Ovary (tissue), 9 donors: ENCODE measurements around the gene PACSIN2. TPM values are rescaled to one million over a fixed set of nuclear protein-coding genes. Genes with fewer than 3 reads are reported as not detected.

ENCODE experiments used
- DNase-seq, 5 donors: peaks; one replicate each; pipeline ENCODE4 v3.0.0-alpha.2; 2019 to 2020
- H3K27ac ChIP-seq, 2 donors: fragments of 200-600 bp; one replicate each; pipeline versions ENCODE4 v1.5.1 to v1.8.0; 2019 to 2022
- H3K27me3 ChIP-seq: fragments of 200-600 bp; one replicate; pipeline ENCODE4 v1.8.0; 2022
- H3K36me3 ChIP-seq: fragments of 200-600 bp; sonication (generic); one replicate; pipeline ENCODE4 v1.5.1; 2019
- H3K4me1 ChIP-seq: one replicate; pipeline ENCODE4 v1.8.1; 2013; ENCODE audit warnings: mild to moderate bottlenecking, moderate library complexity; ENCODE audit not compliant: insufficient read depth
- H3K4me3 ChIP-seq: fragments of 200-600 bp; sonication (generic); one replicate; pipeline ENCODE4 v1.5.1; 2017
- H3K9me3 ChIP-seq, 2 donors: fragments of 200-600 bp in 1 of 2; sonication (generic) in 1 of 2; one replicate each; pipeline versions ENCODE4 v1.5.1 to v1.8.1; 2013 to 2019; ENCODE audit warnings: mild to moderate bottlenecking in 1 of 2, moderate library complexity in 1 of 2
- CTCF ChIP-seq, 3 donors: fragments of 450-650 bp in 2 of 3; fragments of 200-600 bp in 1 of 3; IDR thresholded peaks; one replicate each; pipeline versions ENCODE4 v1.5.1 to v1.8.0; 2016 to 2022; ENCODE audit warnings: antibody characterized with exemption in 3 of 3, mild to moderate bottlenecking in 1 of 3
- EP300 ChIP-seq: sonication (generic); formaldehyde crosslinking; IDR thresholded peaks from one replicate; pipeline ENCODE4 v1.6.1; 2017; ENCODE audit warnings: antibody characterized with exemption
- POLR2A ChIP-seq: fragments of 450-650 bp; IDR thresholded peaks from one replicate; pipeline ENCODE4 v1.6.1; 2017; ENCODE audit warnings: antibody characterized with exemption, mild to moderate bottlenecking, moderate library complexity
- WGBS, 3 donors: extraction: QIAGEN DNeasy Blood & Tissue Kit in 1 of 3; methylation state at CpG; one replicate each; pipeline versions ENCODE4 v1.1.5 to v1.1.7; 2013 to 2017; 5-methylcytosine and 5-hydroxymethylcytosine counted together
- intact Hi-C, 4 donors: fragments of 100-400 bp; cut with DNase I; formaldehyde crosslinking; loops; one replicate each; pipeline versions ENCODE4 v1.11.0 to v1.15.1; 2022 to 2023
- polyA plus RNA-seq, 2 donors: library from polyadenylated mRNA; stranded (reverse); fragments of 200-250 nt in 1 of 2; fragments of 350-450 nt in 1 of 2; fragmentation: Illumina TruSeq in 1 of 2; extraction: RNeasy Lipid Tissue Mini Kit (QIAGEN cat#74804) in 1 of 2; gene quantifications; one replicate each; pipeline ENCODE4 v1.2.3, GENCODE V29; 2013 to 2014
- total RNA-seq, 7 donors: library from RNA; depleted of rRNA in 2 of 7; stranded (reverse); fragments of >200 nt in 2 of 7; fragmentation: NEBNext Ultra II Directional in 3 of 7; extraction: Animal tissue kit (Norgen Biotek cat#: 25700) in 3 of 7; gene quantifications; one replicate each; pipeline versions ENCODE4 v1.1.0 to v1.2.4, GENCODE V29; 2016 to 2023
- donor health status: DM: no; HTN: no; CAD: no; lungs with moderate emphysema.
- donor health status: DM: no; HTN: no; CAD: no.
- donor health status: Bipolar disorder and iron deficiency.
- donor health status: DM: yes; HTN: yes; CAD: no.
- donor health status: DM: no; HTN: no; CAD: no.
- donor health status: DM: yes; HTN: yes; CAD: no.

Gene PACSIN2
- total and polyA plus RNA-seq, 9 donors: 25.5 to 60.0 (median 48.0) TPM

DNA sequence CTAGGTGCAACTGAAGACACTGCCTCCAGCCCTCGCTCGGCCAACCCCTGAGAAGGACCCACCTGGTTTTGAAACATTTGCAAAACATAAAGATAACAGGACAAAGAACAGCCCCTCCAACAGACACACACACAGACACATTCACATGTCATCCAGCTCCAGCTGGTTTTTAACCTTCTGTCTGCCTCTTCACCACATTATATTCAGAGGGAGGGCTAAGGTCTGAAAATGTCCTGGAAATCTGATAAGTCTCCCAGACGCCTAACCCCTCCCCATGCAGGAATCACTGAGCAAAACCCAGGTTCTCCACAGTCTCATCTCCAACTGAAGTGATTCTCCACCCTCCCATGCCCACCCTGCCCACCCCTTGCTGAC lies 29.4 kb downstream of the PACSIN2 start:
- Histone ChIP-seq H3K36me3 (no peaks in the 10 kb centered on the region), H3K4me1 (peaks cover 11% of the 10 kb centered on the region), H3K4me3 (no peak overlapping the region), H3K27me3 (no peaks in the 10 kb centered on the region), H3K9me3 (no peaks in the 10 kb centered on the region), H3K27ac (no peak overlapping the region)
- DNase-seq: no peak
- TF ChIP-seq EP300 (no peak), POLR2A (no peak), CTCF (IDR thresholded peaks at IDR 0.05) (no peak)
- 54 to 82% (median 81%) methylated on average over 3 of the region's 3 CpGs for WGBS, 3 donors
- intact Hi-C loops: no loop called here

- 88 to 93% (median 88%) methylated on average over 9 of the region's 9 CpGs for WGBS, 3 donors
- peaks cover 6% of the 10 kb centered on the region for H3K4me1 ChIP-seq
- intact Hi-C loops: no loop called here
- H3K27me3 ChIP-seq: no peaks in the 10 kb centered on the region
- H3K36me3 ChIP-seq: no peaks in the 10 kb centered on the region
- TF ChIP-seq CTCF (IDR thresholded peaks at IDR 0.05) (no peak), POLR2A (no peak), EP300 (no peak)
- no peak overlapping the region for H3K27ac ChIP-seq
- no peaks in the 10 kb centered on the region for H3K9me3 ChIP-seq
- no peak overlapping the region for H3K4me3 ChIP-seq
- DNase-seq: no peak
Observed at GRCh38 chr22:42984814-42985530, 30.0 kb downstream of the PACSIN2 start.

- Histone ChIP-seq H3K4me3 (no peak overlapping the region), H3K27ac (no peak overlapping the region), H3K36me3 (no peaks in the 10 kb centered on the region), H3K27me3 (no peaks in the 10 kb centered on the region), H3K9me3 (no peaks in the 10 kb centered on the region), H3K4me1 (peaks cover 9% of the 10 kb centered on the region)
- no peak for DNase-seq
- TF ChIP-seq EP300: no peak
- no peak for TF ChIP-seq CTCF (IDR thresholded peaks at IDR 0.05)
- no peak for TF ChIP-seq POLR2A
- intact Hi-C loops: no loop called here
- 90 to 96% (median 91%) methylated on average over 4 of the region's 4 CpGs for WGBS, 3 donors
Observed at GRCh38 chr22:42984397-42984796, 30.6 kb downstream of the PACSIN2 start.

GRCh38 chr22:42983470-42983869 lies 31.5 kb downstream of the PACSIN2 start:
- Histone ChIP-seq H3K27ac (no peak overlapping the region), H3K36me3 (no peaks in the 10 kb centered on the region), H3K4me3 (no peak overlapping the region), H3K27me3 (no peaks in the 10 kb centered on the region), H3K4me1 (peaks cover 9% of the 10 kb centered on the region), H3K9me3 (no peaks in the 10 kb centered on the region)
- DNase-seq: no peak
- TF ChIP-seq POLR2A (no peak), EP300 (no peak), CTCF (IDR thresholded peaks at IDR 0.05) (no peak)
- intact Hi-C loops: no loop called here
